ENCODE results near the gene IFFO2. TPM values are rescaled to one million over a fixed set of nuclear protein-coding genes. Genes with fewer than 3 reads are reported as not detected.

IFFO2 gene
- total RNA-seq, 1 donor from 2014 or later = 6.8 TPM

- Mint-ChIP-seq H3K27me3 (ENCODE audit: unreplicated experiment) (no peaks in the 10 kb centered on the region), H3K27ac (ENCODE audit: unreplicated experiment) (no peak overlapping the region), H3K36me3 (ENCODE audit: unreplicated experiment) (peaks cover 3% of the 10 kb centered on the region), H3K9me3 (ENCODE audit: unreplicated experiment) (no peaks in the 10 kb centered on the region), H3K4me1 (ENCODE audit: unreplicated experiment) (peaks cover 36% of the 10 kb centered on the region), H3K4me3 (ENCODE audit: unreplicated experiment) (no peak overlapping the region)
- DNase-seq (ENCODE audit: extremely low spot score, unreplicated experiment) = no peak
- no peak for TF ChIP-seq CTCF (IDR thresholded peaks at IDR 0.05)
Observed at GRCh38 chr1:18920931-18921330, 35.5 kb downstream of the IFFO2 start.

DNA sequence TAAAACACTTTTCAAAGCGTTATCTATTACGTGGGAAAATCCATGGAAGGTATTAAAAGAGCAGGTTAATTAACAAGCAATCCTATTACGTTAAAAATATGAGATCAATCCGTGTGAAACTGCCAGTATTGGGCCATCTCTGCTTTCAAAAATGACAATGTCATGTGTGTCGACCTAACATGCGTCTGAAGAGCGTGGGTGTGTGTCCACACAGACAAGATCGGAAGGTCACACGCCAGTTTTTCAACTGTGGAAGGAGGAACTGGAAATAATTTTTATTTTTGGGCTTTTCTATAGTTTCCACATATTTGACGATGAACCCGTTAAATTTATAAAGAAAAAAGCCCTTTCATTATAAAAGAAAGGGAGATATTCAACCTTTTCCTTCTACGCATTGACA lies 36.5 kb downstream of the IFFO2 start:
- no peaks in the 10 kb centered on the region for H3K27me3 Mint-ChIP-seq (ENCODE audit: unreplicated experiment)
- H3K4me3 Mint-ChIP-seq (ENCODE audit: unreplicated experiment) = no peak overlapping the region
- no peak for TF ChIP-seq CTCF (IDR thresholded peaks at IDR 0.05)
- no peak overlapping the region for H3K27ac Mint-ChIP-seq (ENCODE audit: unreplicated experiment)
- no peak for DNase-seq (ENCODE audit: extremely low spot score, unreplicated experiment)
- peaks cover 34% of the 10 kb centered on the region for H3K4me1 Mint-ChIP-seq (ENCODE audit: unreplicated experiment)
- H3K36me3 Mint-ChIP-seq (ENCODE audit: unreplicated experiment) = peaks cover 3% of the 10 kb centered on the region
- no peaks in the 10 kb centered on the region for H3K9me3 Mint-ChIP-seq (ENCODE audit: unreplicated experiment)

- H3K36me3 Mint-ChIP-seq (ENCODE audit: unreplicated experiment) = peaks cover 3% of the 10 kb centered on the region
- no peaks in the 10 kb centered on the region for H3K27me3 Mint-ChIP-seq (ENCODE audit: unreplicated experiment)
- no peaks in the 10 kb centered on the region for H3K9me3 Mint-ChIP-seq (ENCODE audit: unreplicated experiment)
- DNase-seq (ENCODE audit: extremely low spot score, unreplicated experiment) = no peak
- no peak for TF ChIP-seq CTCF (IDR thresholded peaks at IDR 0.05)
- no peak overlapping the region for H3K4me3 Mint-ChIP-seq (ENCODE audit: unreplicated experiment)
- no peak overlapping the region for H3K27ac Mint-ChIP-seq (ENCODE audit: unreplicated experiment)
- H3K4me1 Mint-ChIP-seq (ENCODE audit: unreplicated experiment) = peaks cover 30% of the 10 kb centered on the region
Observed at GRCh38 chr1:18919197-18919905, 37.1 kb downstream of the IFFO2 start.

DNA sequence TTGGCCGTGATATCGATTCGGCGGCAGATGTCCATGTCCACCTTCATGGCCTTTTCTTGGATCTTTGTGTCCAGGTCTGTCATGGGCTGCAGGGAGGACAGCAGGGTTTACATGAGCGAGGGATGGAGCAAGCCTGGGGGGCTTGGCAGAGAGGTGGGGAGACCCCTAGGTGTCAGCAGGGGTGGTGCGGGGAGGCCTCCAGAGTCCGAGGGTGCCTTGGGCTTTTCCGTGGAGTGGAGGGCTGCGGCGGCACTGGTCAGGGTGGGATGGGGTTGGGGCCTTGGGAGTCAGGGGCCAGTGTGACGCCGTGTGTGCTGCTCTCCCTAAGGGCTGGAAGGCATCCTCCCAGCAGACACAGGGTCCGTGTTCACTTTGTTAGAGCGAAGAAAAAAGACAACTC lies 38.1 kb downstream of the IFFO2 start:
- peaks cover 27% of the 10 kb centered on the region for H3K4me1 Mint-ChIP-seq (ENCODE audit: unreplicated experiment)
- H3K27ac Mint-ChIP-seq (ENCODE audit: unreplicated experiment) = no peak overlapping the region
- no peaks in the 10 kb centered on the region for H3K9me3 Mint-ChIP-seq (ENCODE audit: unreplicated experiment)
- DNase-seq (ENCODE audit: extremely low spot score, unreplicated experiment) = no peak
- H3K36me3 Mint-ChIP-seq (ENCODE audit: unreplicated experiment) = peaks cover 3% of the 10 kb centered on the region
- H3K4me3 Mint-ChIP-seq (ENCODE audit: unreplicated experiment) = no peak overlapping the region
- no peaks in the 10 kb centered on the region for H3K27me3 Mint-ChIP-seq (ENCODE audit: unreplicated experiment)
- no peak for TF ChIP-seq CTCF (IDR thresholded peaks at IDR 0.05)

DNA sequence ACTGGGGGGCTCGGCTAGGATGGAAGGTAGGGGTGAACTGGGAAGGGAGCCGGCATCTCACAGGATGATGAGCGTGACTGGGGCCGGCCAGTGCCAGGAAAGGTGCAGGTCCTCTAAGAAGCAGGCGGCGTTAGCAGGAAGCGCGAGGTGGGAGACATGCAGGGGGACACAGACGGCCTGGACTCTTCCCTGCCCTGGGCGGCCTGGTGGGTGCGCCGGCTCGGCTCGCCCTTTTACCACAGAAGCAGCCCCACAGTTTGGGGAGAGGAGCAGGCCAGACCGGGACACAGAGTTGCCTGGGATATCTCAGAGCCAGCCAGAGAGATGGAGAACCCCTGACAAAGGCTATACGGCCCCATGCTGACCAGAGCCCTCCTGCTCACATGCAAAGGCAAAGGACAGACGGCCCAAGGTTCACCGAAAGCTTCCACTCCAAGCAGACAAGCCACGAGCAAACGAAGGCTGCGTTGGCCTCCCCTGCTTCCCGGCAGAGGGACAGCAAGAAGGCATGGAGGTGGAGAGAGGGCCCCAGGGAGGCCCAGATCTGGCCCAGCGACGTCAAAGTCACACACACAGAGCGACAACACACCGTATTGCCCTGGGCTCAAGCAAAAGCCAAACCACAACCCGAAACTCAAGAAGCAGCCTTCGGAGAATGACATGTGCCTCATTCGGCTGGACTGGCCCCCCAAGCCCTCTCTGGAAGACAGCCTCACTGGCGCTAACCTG lies 39.2 kb downstream of the IFFO2 start:
- peaks cover 3% of the 10 kb centered on the region for H3K36me3 Mint-ChIP-seq (ENCODE audit: unreplicated experiment)

More for the DNA sequence above, 39.2 kb downstream of the IFFO2 start:
- H3K27ac Mint-ChIP-seq (ENCODE audit: unreplicated experiment) = no peak overlapping the region
- no peaks in the 10 kb centered on the region for H3K27me3 Mint-ChIP-seq (ENCODE audit: unreplicated experiment)
- DNase-seq (ENCODE audit: extremely low spot score, unreplicated experiment) = no peak
- no peak overlapping the region for H3K4me3 Mint-ChIP-seq (ENCODE audit: unreplicated experiment)
- no peak for TF ChIP-seq CTCF (IDR thresholded peaks at IDR 0.05)
- H3K4me1 Mint-ChIP-seq (ENCODE audit: unreplicated experiment) = peaks cover 18% of the 10 kb centered on the region
- no peaks in the 10 kb centered on the region for H3K9me3 Mint-ChIP-seq (ENCODE audit: unreplicated experiment)
